Pancreas (tissue), 10 donors: ENCODE data around the gene PPIC. TPM values are rescaled to one million over a fixed set of nuclear protein-coding genes. Genes with fewer than 3 reads are reported as not detected.
"Not testable (repeated sequence)": the region's sequence is repeated elsewhere in the genome, so short reads cannot be mapped to it uniquely, and the experiment has no call there.

Experiments used
- ATAC-seq, 4 donors: fragments of 200-7000 bp; cut with Tn5 transposase; one replicate each; pipeline versions ENCODE4 v1.8.0 to v1.9.1; 2020; ENCODE audit warnings: mild to moderate bottlenecking in 4 of 4, moderate library complexity in 4 of 4
- DNase-seq, 6 donors: peaks; one replicate each; pipeline ENCODE4 v3.0.0-alpha.2; 2020
- FAIRE-seq: peaks from 2 replicates; lab custom pipeline; 2012; peaks lifted over from hg19 to GRCh38; lab: Jason Lieb, UNC
- H3K27ac ChIP-seq, 4 donors: fragments of 200-600 bp; sonication (generic); 1 replicate in 3 of 4; 2 replicates in 1 of 4; pipeline versions ENCODE4 v1.5.0 to v1.8.0; 2020
- H3K27me3 ChIP-seq, 4 donors: fragments of 200-600 bp; one replicate each; pipeline ENCODE4 v1.8.0; 2021
- H3K36me3 ChIP-seq, 3 donors: fragments of 200-600 bp; sonication (generic) in 1 of 3; one replicate each; pipeline versions ENCODE4 v1.5.0 to v1.8.0; 2020 to 2021
- H3K4me1 ChIP-seq, 3 donors: fragments of 200-600 bp; one replicate each; pipeline ENCODE4 v1.8.0; 2021
- H3K4me3 ChIP-seq, 4 donors: fragments of 200-600 bp; sonication (generic) in 2 of 4; one replicate each; pipeline versions ENCODE4 v1.5.0 to v1.8.0; 2020 to 2021
- H3K9me3 ChIP-seq, 4 donors: fragments of 200-600 bp; one replicate each; pipeline ENCODE4 v1.8.0; 2021
- CTCF ChIP-seq, 4 donors: fragments of 200-600 bp; sonication (generic) in 3 of 4; IDR thresholded peaks; one replicate each; pipeline versions ENCODE4 v1.5.0 to v1.8.0; 2021; ENCODE audit warnings: antibody characterized with exemption in 4 of 4
- WGBS, 2 donors: extraction: QIAGEN DNeasy Blood & Tissue Kit; methylation state at CpG; one replicate each; pipeline ENCODE4 v1.1.7; 2013; 5-methylcytosine and 5-hydroxymethylcytosine counted together
- intact Hi-C, 3 donors: fragments of 100-400 bp; cut with DNase I; formaldehyde crosslinking; loops; one replicate each; pipeline versions ENCODE4 v1.11.1 to v1.14.2; 2022
- polyA plus RNA-seq, 2 donors: library from polyadenylated mRNA; stranded (reverse); fragments of 200-250 nt; gene quantifications; one replicate each; pipeline ENCODE4 v1.2.3, GENCODE V29; 2013
- total RNA-seq, 6 donors: library from RNA; stranded (reverse); fragmentation: NEBNext Ultra II Directional in 4 of 6; extraction: Animal tissue kit (Norgen Biotek cat#: 25700) in 4 of 6; gene quantifications; one replicate each; pipeline versions ENCODE4 v1.2.1 to v1.2.4, GENCODE V29; 2021 to 2023
- donor health status: healthy with polysubstance abuse.
- donor health status: DM: no; HTN: no; CAD: no; lungs with moderate emphysema.
- donor health status: DM: no; HTN: no; CAD: no.
- donor health status: control.
- donor health status: control.
- donor health status: Bipolar disorder and iron deficiency.
- donor health status: DM: yes; HTN: yes; CAD: no.
- donor health status: DM: no; HTN: no; CAD: no.
- donor health status: DM: no; HTN: no; CAD: no.
- donor health status: DM: yes; HTN: yes; CAD: no.

Gene PPIC
- total and polyA plus RNA-seq, 8 donors = 11.9 to 26.4 (median 13.3) TPM

- Histone ChIP-seq H3K27me3 (no peaks in the 10 kb centered on the region), H3K36me3 (no peaks in the 10 kb centered on the region), H3K4me1 (peaks cover 7 to 34% (median 14%) of the 10 kb centered on the region in 3 donors), H3K27ac (peak overlapping the region; percentile 16 to 65 (median 42)), H3K4me3 (no peak overlapping the region), H3K9me3 (no peaks in the 10 kb centered on the region)
- FAIRE-seq (no peak), ATAC-seq (peak; percentile 47 to 73 (median 51)), DNase-seq (no peak)
- 62 to 72% methylated on average over 5 of the region's 5 CpGs for WGBS, 2 donors
- intact Hi-C loops = no loop called here
- TF ChIP-seq CTCF (IDR thresholded peaks at IDR 0.05) = no peak
These were observed 57.8 kb downstream of the PPIC start for GRCh38 chr5:122978644-122979297.

- ATAC-seq (peak; percentile 76 to 89 (median 82)), FAIRE-seq (no peak), DNase-seq (no peak)
- peaks cover 7 to 34% (median 14%) of the 10 kb centered on the region in 3 donors for H3K4me1 ChIP-seq
- no peaks in the 10 kb centered on the region for H3K36me3 ChIP-seq
- WGBS, 2 donors = 11 to 12% methylated on average over 2 of the region's 2 CpGs
- no peak overlapping the region for H3K4me3 ChIP-seq
- H3K27me3 ChIP-seq = no peaks in the 10 kb centered on the region
- H3K9me3 ChIP-seq = no peaks in the 10 kb centered on the region
- TF ChIP-seq CTCF (IDR thresholded peaks at IDR 0.05) = no peak
- intact Hi-C loops = no loop called here
- H3K27ac ChIP-seq = peak overlapping the region; percentile 16 to 65 (median 42)
These were observed 58.5 kb downstream of the PPIC start for GRCh38 chr5:122978068-122978467.

GRCh38 chr5:122977319-122977718 lies 59.2 kb downstream of the PPIC start:
- TF ChIP-seq CTCF (IDR thresholded peaks at IDR 0.05) = no peak
- Histone ChIP-seq H3K27me3 (no peaks in the 10 kb centered on the region), H3K27ac (peak overlapping the region in 1 of 4 donors; percentile 65), H3K9me3 (no peaks in the 10 kb centered on the region), H3K4me3 (no peak overlapping the region), H3K36me3 (no peaks in the 10 kb centered on the region), H3K4me1 (peaks cover 7 to 34% (median 14%) of the 10 kb centered on the region in 3 donors)
- ATAC-seq (peak; percentile 41 to 64 (median 42)), FAIRE-seq (no peak), DNase-seq (no peak)
- WGBS, 2 donors = 16 to 17% methylated on average over 2 of the region's 2 CpGs
- intact Hi-C loops = no loop called here

GRCh38 chr5:122974251-122974650 lies 62.3 kb downstream of the PPIC start:
- H3K4me3 ChIP-seq, H3K9me3 ChIP-seq, DNase-seq, FAIRE-seq, ATAC-seq, H3K27ac ChIP-seq, H3K27me3 ChIP-seq, H3K36me3 ChIP-seq, intact Hi-C loops: not testable (repeated sequence)
- H3K4me1 ChIP-seq = peaks cover 7 to 32% (median 14%) of the 10 kb centered on the region in 3 donors
- 94 to 96% methylated on average over 3 of the region's 3 CpGs for WGBS, 2 donors

- H3K36me3 ChIP-seq, DNase-seq, ATAC-seq, H3K27me3 ChIP-seq, H3K27ac ChIP-seq, intact Hi-C loops, H3K9me3 ChIP-seq, H3K4me3 ChIP-seq, FAIRE-seq: not testable (repeated sequence)
- WGBS, 2 donors = 88 to 96% methylated on average over 1 of the region's 1 CpG
- peaks cover 7 to 27% (median 14%) of the 10 kb centered on the region in 3 donors for H3K4me1 ChIP-seq
These were observed 62.8 kb downstream of the PPIC start for GRCh38 chr5:122973759-122974158.

Other genes with a start within 250 kb of the PPIC start
- 10 to 100 TPM in 1 of 6 donors, 1 to 10 TPM in 5; 5.2 to 10.0 (median 7.1) TPM for gene SNX24, start 191.1 kb downstream of the PPIC start, total RNA-seq
- 1 to 10 TPM; 5.6 to 7.5 TPM for gene SNX24, start 191.1 kb downstream of the PPIC start, polyA plus RNA-seq
- gene PRDM6, start 52.5 kb upstream of the PPIC start, total RNA-seq = under 1 TPM; 0.16 to 0.88 (median 0.49) TPM
- gene PRDM6, start 52.5 kb upstream of the PPIC start, polyA plus RNA-seq = under 1 TPM; 0.52 to 0.65 TPM